GM12878 (cell line): ENCODE data around the gene TUB. TPM values are rescaled to one million over a fixed set of nuclear protein-coding genes. Genes with fewer than 3 reads are reported as not detected.

Source experiments
- ATAC-seq: fragments of 200-7000 bp; cut with Tn5 transposase; 3 replicates; pipeline ENCODE4 v1.9.1; 2020; ENCODE audit warnings: mild to moderate bottlenecking, moderate library complexity
- BruUV-seq: library from RNA; stranded (reverse); fragments of 400-500 nt; replicated peaks from 2 replicates; lab custom pipeline; 2021; lab: Mats Ljungman, UMichigan
- CTCF ChIA-PET: fragments of 300-600 bp; sonication (Branson Sonifier 250); formaldehyde crosslinking; extraction: SDS; loops from one replicate; lab custom pipeline; 2021; ENCODE audit warnings: inconsistent platforms; lab: Yijun Ruan, JAX
- POLR2A ChIA-PET: fragments of 350-600 bp; formaldehyde crosslinking; extraction: SDS; loops from one replicate; lab custom pipeline; 2021; ENCODE audit warnings: inconsistent platforms; lab: Charles Lee
- RAD21 ChIA-PET: fragments of 300-600 bp; sonication (Branson Sonifier 250); formaldehyde crosslinking; loops from one replicate; lab custom pipeline; 2023; ENCODE audit warnings: antibody characterized with exemption; ENCODE audit not compliant: unreplicated experiment; lab: Charles Lee
- SMC1A ChIA-PET: fragments of 300-600 bp; sonication (Branson Sonifier 250); formaldehyde crosslinking; loops from one replicate; lab custom pipeline; 2023; ENCODE audit not compliant: unreplicated experiment, uncharacterized antibody; lab: Charles Lee
- DNase-seq: peaks from one replicate; pipeline ENCODE4 v3.0.0-alpha.2; 2011; ENCODE audit warnings: low read depth, low spot score
- FAIRE-seq: peaks from 3 replicates; lab custom pipeline; 2011; peaks lifted over from hg19 to GRCh38; lab: Jason Lieb, UNC
- H2AFZ ChIP-seq: 2 replicates; pipeline ENCODE4 v1.6.0; 2011; ENCODE audit warnings: low read depth, low read length, control low read depth; ENCODE audit not compliant: control insufficient read depth
- H3K27ac ChIP-seq: 2 replicates; pipeline ENCODE4 v1.5.1; 2011; ENCODE audit warnings: control low read depth; ENCODE audit not compliant: control insufficient read depth, insufficient read depth
- H3K27me3 ChIP-seq, 2 experiments: replicated peaks in 1 of 2; 2 replicates each; pipeline versions ENCODE4 v1.6.0 to v1.6.1; 2011; ENCODE audit warnings: low read length in 1 of 2; ENCODE audit not compliant: control insufficient read depth in 2 of 2, insufficient read depth in 2 of 2
- H3K36me3 ChIP-seq, 2 experiments: 2 replicates each; pipeline ENCODE4 v1.5.1; 2011; ENCODE audit warnings: low read length in 1 of 2; ENCODE audit not compliant: control insufficient read depth in 2 of 2, insufficient read depth in 2 of 2
- H3K4me1 ChIP-seq: 2 replicates; pipeline ENCODE4 v1.6.1; 2011; ENCODE audit warnings: mild to moderate bottlenecking, low read length, moderate library complexity, mixed read lengths; ENCODE audit not compliant: control insufficient read depth, insufficient read depth
- H3K4me2 ChIP-seq: 2 replicates; pipeline ENCODE4 v1.6.0; 2011; ENCODE audit warnings: control low read depth; ENCODE audit not compliant: control insufficient read depth, insufficient read depth
- H3K4me3 ChIP-seq: fragments of 200-600 bp; sonication (generic); 2 replicates; pipeline ENCODE4 v1.5.1; 2016
- H3K79me2 ChIP-seq: 2 replicates; pipeline ENCODE4 v1.6.0; 2011; ENCODE audit warnings: low read length; ENCODE audit not compliant: control insufficient read depth, insufficient read depth
- H3K9ac ChIP-seq: 2 replicates; pipeline ENCODE4 v1.8.0; 2011; ENCODE audit warnings: low read length, control low read depth, mixed read lengths; ENCODE audit not compliant: control insufficient read depth, insufficient read depth
- H3K9me3 ChIP-seq: replicated peaks from 3 replicates; pipeline ENCODE4 v1.5.1; 2011; ENCODE audit warnings: mild to moderate bottlenecking, low read length; ENCODE audit not compliant: control insufficient read depth, insufficient read depth
- H4K20me1 ChIP-seq: 2 replicates; pipeline ENCODE4 v1.6.0; 2011; ENCODE audit not compliant: control insufficient read depth, insufficient read depth
- BRCA1 ChIP-seq: IDR thresholded peaks from 2 replicates; pipeline ENCODE4 v1.6.1; 2011; ENCODE audit warnings: low read depth, low read length, improper control_type of control experiment
- FOXK2 ChIP-seq: fragments of 450-650 bp; IDR thresholded peaks from 2 replicates; pipeline ENCODE4 v1.6.1; 2017; ENCODE audit warnings: mild to moderate bottlenecking, moderate library complexity
- HDAC6 ChIP-seq: fragments of 200-600 bp; sonication (generic); IDR thresholded peaks from one replicate; pipeline ENCODE4 v1.8.0; 2017; ENCODE audit warnings: antibody characterized with exemption; ENCODE audit not compliant: unreplicated experiment
- JUNB ChIP-seq: IDR thresholded peaks from 2 replicates; pipeline ENCODE4 v1.6.1; 2016; ENCODE audit warnings: antibody characterized with exemption, mild to moderate bottlenecking
- MTA2 ChIP-seq: fragments of 450-650 bp; IDR thresholded peaks from 2 replicates; pipeline ENCODE4 v1.6.1; 2016; ENCODE audit warnings: low read depth, mild to moderate bottlenecking, moderate library complexity
- MTA3 ChIP-seq: IDR thresholded peaks from 2 replicates; pipeline ENCODE4 v1.6.1; 2012; ENCODE audit warnings: low read length, inconsistent platforms, borderline replicate concordance
- NR2C2 ChIP-seq: IDR thresholded peaks from 2 replicates; pipeline ENCODE4 v1.6.1; 2011; ENCODE audit warnings: borderline replicate concordance, low read depth; ENCODE audit not compliant: control insufficient read depth, insufficient read length
- POU2F2 ChIP-seq: IDR thresholded peaks from 3 replicates; pipeline ENCODE4 v1.6.1; 2011; ENCODE audit warnings: low read depth, mild to moderate bottlenecking, low read length, borderline replicate concordance
- RUNX3 ChIP-seq: IDR thresholded peaks from 2 replicates; pipeline ENCODE4 v1.6.1; 2012; ENCODE audit warnings: low read length, inconsistent platforms
- SMAD1 ChIP-seq: fragments of 450-650 bp; IDR thresholded peaks from 2 replicates; pipeline ENCODE4 v1.6.1; 2018; ENCODE audit warnings: mild to moderate bottlenecking, low read depth; ENCODE audit not compliant: partially characterized antibody
- SMARCA5 ChIP-seq: fragments of 450-650 bp; IDR thresholded peaks from 2 replicates; pipeline ENCODE4 v1.6.1; 2017; ENCODE audit warnings: mild to moderate bottlenecking
- SREBF1 ChIP-seq: IDR thresholded peaks from 2 replicates; pipeline ENCODE4 v1.6.1; 2012; ENCODE audit warnings: mild to moderate bottlenecking, low read length
- SREBF2 ChIP-seq: IDR thresholded peaks from 2 replicates; pipeline ENCODE4 v1.6.1; 2012; ENCODE audit warnings: mild to moderate bottlenecking, low read length
- SRF ChIP-seq, 2 experiments: IDR thresholded peaks; 2 replicates each; pipeline ENCODE4 v1.6.1; 2011; ENCODE audit warnings: low read depth in 2 of 2, low read length in 2 of 2, mild to moderate bottlenecking in 1 of 2, moderate library complexity in 1 of 2
- ZNF384 ChIP-seq: IDR thresholded peaks from 2 replicates; pipeline ENCODE4 v1.6.1; 2012; ENCODE audit warnings: low read depth, mild to moderate bottlenecking, low read length, improper control_type of control experiment, borderline replicate concordance
- WGBS: methylation state at CpG from one replicate; pipeline ENCODE4 v1.1.6; 2016; ENCODE audit warnings: low lambda C conversion rate; ENCODE audit not compliant: insufficient replicate concordance, insufficient coverage; ENCODE audit errors: missing lambda C conversion rate; 5-methylcytosine and 5-hydroxymethylcytosine counted together
- in situ Hi-C: fragments of 300-500 bp; cut with MboI; formaldehyde crosslinking; loops from 9 replicates; pipeline ENCODE4 v1.14.3; 2018; ENCODE audit warnings: mixed read lengths
- intact Hi-C: fragments of 100-400 bp; cut with micrococcal nuclease; formaldehyde crosslinking; loops from one replicate; pipeline ENCODE4 v1.14.2; 2022; ENCODE audit not compliant: unreplicated experiment
- polyA plus RNA-seq, 11 experiments: library from polyadenylated mRNA; depleted of rRNA in 4 of 11; unstranded in 6 of 11; stranded (reverse) in 5 of 11; fragments of >200 nt; fragmentation: Nextera tagmentation in 4 of 11; fragmentation: Illumina TruSeq in 1 of 11; extraction: Ambion mirVana in 4 of 11; extraction: Trizol in 1 of 11; gene quantifications; 1 replicate in 1 of 11; 2 replicates in 10 of 11; pipeline versions ENCODE4 v1.2.1 to v1.2.3, GENCODE V29; 2011 to 2016; ENCODE audit warnings: inconsistent platforms in 2 of 11, missing spikeins in 2 of 11, low read depth in 1 of 11
- total RNA-seq, 4 experiments: library from RNA; depleted of rRNA in 3 of 4; stranded (reverse); fragments of >200 nt in 3 of 4; fragmentation: Illumina TruSeq in 1 of 4; extraction: Trizol in 1 of 4; gene quantifications; 2 replicates each; pipeline versions ENCODE4 v1.2.1 to v1.2.3, GENCODE V29; 2013 to 2021
- TF ChIP-seq, protein P1 (sequence below): fragments of 450-650 bp; IDR thresholded peaks from 2 replicates; pipeline ENCODE4 v1.6.1; 2016; ENCODE audit warnings: mild to moderate bottlenecking, moderate library complexity, borderline replicate concordance
- TF ChIP-seq, protein P2 (sequence below): IDR thresholded peaks from 2 replicates; pipeline ENCODE4 v1.6.1; 2012; ENCODE audit warnings: low read length, inconsistent platforms
- TF ChIP-seq, protein P3 (sequence below): IDR thresholded peaks from 2 replicates; pipeline ENCODE4 v1.6.1; 2012; ENCODE audit warnings: low read depth, low read length, improper control_type of control experiment
- TF ChIP-seq, protein P4 (sequence below): IDR thresholded peaks from 2 replicates; pipeline ENCODE4 v1.6.1; 2012; ENCODE audit warnings: low read depth, low read length, improper control_type of control experiment

The TUB gene
- total and polyA plus RNA-seq, 10 of the 15 experiments (the other 5 are each of a cell fraction or from before 2014, with no cell fraction given): 0.01 to 0.06 (median 0.03) TPM; not detected in 6

DNA sequence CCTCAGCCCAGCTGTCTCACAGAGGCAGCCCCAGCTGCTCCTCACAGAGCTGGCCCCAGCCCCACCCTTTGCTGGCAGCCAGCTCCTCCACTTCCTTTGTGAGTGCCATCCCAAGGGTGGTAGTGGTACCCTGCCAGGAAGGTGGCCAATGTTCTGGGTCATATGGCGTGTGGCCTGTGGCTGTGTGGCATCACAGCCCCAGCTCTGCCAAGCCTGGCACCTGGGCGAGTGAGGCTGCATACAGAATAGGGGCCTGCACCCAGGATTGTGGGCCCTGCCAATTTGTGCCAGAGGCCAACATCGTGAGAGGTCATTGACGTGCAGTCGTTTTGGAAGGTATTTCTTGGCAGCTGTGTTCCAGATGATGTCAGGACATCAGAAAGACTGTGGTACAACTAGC lies 10.7 kb downstream of the TUB start:
- ATAC-seq (no peak), DNase-seq (no peak), FAIRE-seq (no peak)
- Histone ChIP-seq H3K4me1 (no peaks in the 10 kb centered on the region), H3K9me3 (no peaks in the 10 kb centered on the region), H3K4me2 (no peak overlapping the region), H3K27ac (no peak overlapping the region), H4K20me1 (no peaks in the 10 kb centered on the region), H3K27me3 (no peaks in the 10 kb centered on the region), H3K9ac (no peak overlapping the region), H3K79me2 (no peaks in the 10 kb centered on the region), H2AFZ (no peak overlapping the region), H3K4me3 (no peak overlapping the region), H3K36me3 (no peaks in the 10 kb centered on the region)
- ChIA-PET POLR2A (no interaction called here), CTCF (interaction anchor here (0.9 to 7.6 kb wide), 11 partner anchors 8 to 99 kb away, joined by 3 to 64 read pairs (median 4); no protein-coding TSS in a partner anchor), SMC1A (interaction anchor here (1.7 to 3.7 kb wide), 2 partner anchors 59 to 85 kb away, joined by 6 to 19 read pairs; no protein-coding TSS in a partner anchor), RAD21 (interaction anchor here (0.6 to 2.5 kb wide), 3 partner anchors 8 to 100 kb away, joined by 3 to 14 read pairs (median 4); no protein-coding TSS in a partner anchor)
- intact Hi-C loops: loop anchor here (1.0 to 10.0 kb wide), 2 partner anchors 85 to 197 kb away; no protein-coding TSS in a partner anchor
- in situ Hi-C loops: no loop called here
- no TSS peak for BruUV-seq
- no peak for TF ChIP-seq SMARCA5
- TF ChIP-seq NR2C2: no peak
- no peak for TF ChIP-seq HDAC6
- TF ChIP-seq ZNF384: no peak
- TF ChIP-seq SREBF2: no peak
- no peak for TF ChIP-seq SRF (IDR thresholded peaks at IDR 0.05; ENCODE audit: low read depth in 2 of 2, low read length in 2 of 2)
- no peak for TF ChIP-seq JUNB
- no peak for TF ChIP-seq MTA3
- TF ChIP-seq MTA2: no peak
- TF ChIP-seq, protein P1, sequence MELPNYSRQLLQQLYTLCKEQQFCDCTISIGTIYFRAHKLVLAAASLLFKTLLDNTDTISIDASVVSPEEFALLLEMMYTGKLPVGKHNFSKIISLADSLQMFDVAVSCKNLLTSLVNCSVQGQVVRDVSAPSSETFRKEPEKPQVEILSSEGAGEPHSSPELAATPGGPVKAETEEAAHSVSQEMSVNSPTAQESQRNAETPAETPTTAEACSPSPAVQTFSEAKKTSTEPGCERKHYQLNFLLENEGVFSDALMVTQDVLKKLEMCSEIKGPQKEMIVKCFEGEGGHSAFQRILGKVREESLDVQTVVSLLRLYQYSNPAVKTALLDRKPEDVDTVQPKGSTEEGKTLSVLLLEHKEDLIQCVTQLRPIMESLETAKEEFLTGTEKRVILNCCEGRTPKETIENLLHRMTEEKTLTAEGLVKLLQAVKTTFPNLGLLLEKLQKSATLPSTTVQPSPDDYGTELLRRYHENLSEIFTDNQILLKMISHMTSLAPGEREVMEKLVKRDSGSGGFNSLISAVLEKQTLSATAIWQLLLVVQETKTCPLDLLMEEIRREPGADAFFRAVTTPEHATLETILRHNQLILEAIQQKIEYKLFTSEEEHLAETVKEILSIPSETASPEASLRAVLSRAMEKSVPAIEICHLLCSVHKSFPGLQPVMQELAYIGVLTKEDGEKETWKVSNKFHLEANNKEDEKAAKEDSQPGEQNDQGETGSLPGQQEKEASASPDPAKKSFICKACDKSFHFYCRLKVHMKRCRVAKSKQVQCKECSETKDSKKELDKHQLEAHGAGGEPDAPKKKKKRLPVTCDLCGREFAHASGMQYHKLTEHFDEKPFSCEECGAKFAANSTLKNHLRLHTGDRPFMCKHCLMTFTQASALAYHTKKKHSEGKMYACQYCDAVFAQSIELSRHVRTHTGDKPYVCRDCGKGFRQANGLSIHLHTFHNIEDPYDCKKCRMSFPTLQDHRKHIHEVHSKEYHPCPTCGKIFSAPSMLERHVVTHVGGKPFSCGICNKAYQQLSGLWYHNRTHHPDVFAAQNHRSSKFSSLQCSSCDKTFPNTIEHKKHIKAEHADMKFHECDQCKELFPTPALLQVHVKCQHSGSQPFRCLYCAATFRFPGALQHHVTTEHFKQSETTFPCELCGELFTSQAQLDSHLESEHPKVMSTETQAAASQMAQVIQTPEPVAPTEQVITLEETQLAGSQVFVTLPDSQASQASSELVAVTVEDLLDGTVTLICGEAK: no peak
- no peak for TF ChIP-seq SREBF1
- no peak for TF ChIP-seq POU2F2
- no peak for TF ChIP-seq BRCA1
- TF ChIP-seq, protein P2, sequence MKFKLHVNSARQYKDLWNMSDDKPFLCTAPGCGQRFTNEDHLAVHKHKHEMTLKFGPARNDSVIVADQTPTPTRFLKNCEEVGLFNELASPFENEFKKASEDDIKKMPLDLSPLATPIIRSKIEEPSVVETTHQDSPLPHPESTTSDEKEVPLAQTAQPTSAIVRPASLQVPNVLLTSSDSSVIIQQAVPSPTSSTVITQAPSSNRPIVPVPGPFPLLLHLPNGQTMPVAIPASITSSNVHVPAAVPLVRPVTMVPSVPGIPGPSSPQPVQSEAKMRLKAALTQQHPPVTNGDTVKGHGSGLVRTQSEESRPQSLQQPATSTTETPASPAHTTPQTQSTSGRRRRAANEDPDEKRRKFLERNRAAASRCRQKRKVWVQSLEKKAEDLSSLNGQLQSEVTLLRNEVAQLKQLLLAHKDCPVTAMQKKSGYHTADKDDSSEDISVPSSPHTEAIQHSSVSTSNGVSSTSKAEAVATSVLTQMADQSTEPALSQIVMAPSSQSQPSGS: no peak
- TF ChIP-seq RUNX3: no peak
- TF ChIP-seq FOXK2: no peak
- TF ChIP-seq SMAD1: no peak
- TF ChIP-seq, protein P3, sequence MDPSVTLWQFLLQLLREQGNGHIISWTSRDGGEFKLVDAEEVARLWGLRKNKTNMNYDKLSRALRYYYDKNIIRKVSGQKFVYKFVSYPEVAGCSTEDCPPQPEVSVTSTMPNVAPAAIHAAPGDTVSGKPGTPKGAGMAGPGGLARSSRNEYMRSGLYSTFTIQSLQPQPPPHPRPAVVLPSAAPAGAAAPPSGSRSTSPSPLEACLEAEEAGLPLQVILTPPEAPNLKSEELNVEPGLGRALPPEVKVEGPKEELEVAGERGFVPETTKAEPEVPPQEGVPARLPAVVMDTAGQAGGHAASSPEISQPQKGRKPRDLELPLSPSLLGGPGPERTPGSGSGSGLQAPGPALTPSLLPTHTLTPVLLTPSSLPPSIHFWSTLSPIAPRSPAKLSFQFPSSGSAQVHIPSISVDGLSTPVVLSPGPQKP: no peak
- TF ChIP-seq, protein P4, sequence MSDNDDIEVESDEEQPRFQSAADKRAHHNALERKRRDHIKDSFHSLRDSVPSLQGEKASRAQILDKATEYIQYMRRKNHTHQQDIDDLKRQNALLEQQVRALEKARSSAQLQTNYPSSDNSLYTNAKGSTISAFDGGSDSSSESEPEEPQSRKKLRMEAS: no peak
- WGBS: 48% methylated on average over 5 of the region's 5 CpGs
